ENCODE data around the gene GALNS.

- TF ChIP-seq CTCF (IDR thresholded peaks at IDR 0.05), result no peak
- TF ChIP-seq POLR2A (IDR thresholded peaks at IDR 0.05), result no peak
- TF ChIP-seq POLR2AphosphoS5 (IDR thresholded peaks at IDR 0.05; ENCODE audit: insufficient read depth in 1 of 2, low read depth in 1 of 2), result no peak
Observed at GRCh38 chr16:88888461-88889387, 32.0 kb upstream of the GALNS start.

Data from vagina (tissue), 2 donors.